Myocyte (in vitro differentiated cells): Measurements from ENCODE around the gene SLC39A1. TPM values are rescaled to one million over a fixed set of nuclear protein-coding genes. Genes with fewer than 3 reads are reported as not detected.

Source experiments
- DNase-seq: peaks from one replicate; pipeline ENCODE4 v3.0.0-alpha.2; 2012; ENCODE audit warnings: low read depth
- total RNA-seq: library from RNA; depleted of rRNA; stranded (reverse); fragments of >200 nt; gene quantifications from 2 replicates; pipeline ENCODE4 v1.2.3, GENCODE V29; 2014

The SLC39A1 gene
- total RNA-seq, 1 donor from 2014 or later = 69.9 TPM

DNA sequence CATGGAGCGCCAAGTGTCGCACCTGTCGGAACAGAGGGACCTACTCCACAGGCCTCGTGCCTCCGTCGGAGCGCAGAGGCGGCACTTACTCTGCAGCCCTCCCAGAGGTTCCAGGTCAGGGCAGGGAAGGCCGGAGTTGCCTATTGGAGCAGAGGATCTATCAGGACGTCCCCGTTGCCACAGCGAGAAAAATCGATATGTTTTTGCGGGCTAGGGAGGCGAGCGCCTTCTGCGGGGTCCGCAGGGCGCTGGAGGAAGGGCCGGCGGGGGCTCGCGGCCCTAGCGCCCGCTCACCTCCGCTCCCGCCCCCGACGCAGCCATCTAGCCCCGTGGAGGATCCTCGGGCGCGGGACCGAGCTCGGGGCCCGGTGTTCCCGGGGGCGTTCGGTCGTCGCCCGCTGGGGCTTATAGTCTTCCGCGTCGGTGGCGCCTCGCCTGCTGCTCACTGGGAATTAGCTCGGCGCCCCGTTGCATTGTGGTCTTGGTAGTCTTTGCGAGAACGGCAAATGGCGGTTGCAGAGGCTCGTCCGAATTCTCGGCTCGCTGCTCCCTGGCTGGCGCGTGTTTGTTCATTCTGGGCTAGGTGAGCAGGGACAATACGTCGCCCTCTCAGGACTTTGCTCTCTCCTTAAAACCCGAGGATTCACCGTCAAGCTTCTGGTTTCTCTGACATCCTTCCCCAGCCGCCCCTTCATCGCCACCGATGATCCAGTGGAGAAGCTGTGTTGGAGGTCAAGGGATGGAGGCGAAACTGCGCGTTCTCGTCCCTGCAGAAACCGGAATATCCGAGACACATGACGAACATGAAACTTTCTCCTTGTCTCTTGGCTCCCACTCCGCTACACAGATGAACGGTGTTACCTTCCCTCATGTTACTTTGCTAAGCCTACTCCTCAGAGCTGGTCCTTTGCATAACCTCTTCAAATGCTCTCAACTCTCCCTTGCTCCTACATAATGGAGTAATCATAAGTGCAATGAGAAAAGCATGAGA, 14.2 kb upstream of the SLC39A1 start, which contains the start of gene JTB:
JTB (minus strand) TSS at position 425 of the 991 bp plus-strand sequence; CDS start at position 3, 422 bp downstream.
- peak; percentile 89 for DNase-seq

DNA sequence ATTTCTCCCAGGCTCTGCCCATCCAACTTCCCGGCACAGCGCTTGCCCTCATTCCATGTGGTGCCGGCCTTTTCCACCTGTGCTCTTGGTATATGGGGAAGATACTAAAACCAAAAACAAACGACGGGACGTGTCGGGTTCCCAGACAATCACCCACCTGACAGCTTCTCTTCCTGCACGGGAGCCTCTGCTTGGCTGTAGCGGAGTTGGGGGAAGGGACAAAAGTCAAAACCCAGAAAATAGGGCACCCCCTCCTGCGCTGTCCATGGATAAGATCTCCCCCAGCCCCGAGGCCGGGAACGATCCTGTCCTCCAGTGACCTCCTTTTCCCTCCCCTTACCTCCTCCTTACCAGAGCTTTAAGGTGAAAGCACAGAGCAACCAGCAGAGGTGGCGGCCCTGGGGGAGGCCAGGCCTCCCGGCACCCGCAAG, 13.5 kb upstream of the SLC39A1 start:
- DNase-seq = peak; percentile 33

DNA sequence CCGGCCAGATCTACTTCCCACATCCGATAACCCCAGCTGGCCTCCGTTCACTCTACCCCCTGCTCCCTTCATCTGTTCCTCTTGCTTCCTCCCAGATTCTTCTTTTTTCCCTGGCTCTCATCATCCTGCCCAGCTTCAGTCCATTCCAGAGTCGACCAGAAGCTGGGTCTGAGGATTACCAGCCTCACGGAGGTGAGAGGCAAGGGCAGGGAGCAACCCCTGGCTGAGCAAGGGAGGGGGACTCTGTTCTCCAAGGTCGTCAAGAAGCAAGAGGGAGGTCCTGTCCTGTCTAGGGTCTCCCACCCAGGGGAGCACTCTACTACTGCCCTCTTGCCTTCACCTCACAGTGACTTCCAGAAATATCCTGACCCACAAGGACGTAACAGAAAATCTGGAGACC, 10.2 kb upstream of the SLC39A1 start:
- no peak for DNase-seq

DNA sequence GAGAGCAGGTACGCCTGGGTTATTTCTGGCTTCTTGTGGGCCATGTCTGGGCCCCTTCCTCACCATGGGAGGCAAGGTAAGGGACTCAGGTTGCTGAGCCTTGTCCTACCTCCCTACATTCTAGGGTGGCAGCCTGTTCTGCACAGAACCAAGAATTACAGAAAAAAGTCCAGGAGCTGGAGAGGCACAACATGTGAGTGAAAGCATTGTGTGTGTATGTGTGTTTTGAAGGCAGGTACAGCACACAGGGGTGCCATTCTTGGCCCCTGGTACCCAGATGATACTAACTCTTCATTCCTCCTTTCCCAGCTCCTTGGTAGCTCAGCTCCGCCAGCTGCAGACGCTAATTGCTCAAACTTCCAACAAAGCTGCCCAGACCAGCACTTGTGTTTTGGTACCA, 9.7 kb upstream of the SLC39A1 start:
- DNase-seq = no peak

DNA sequence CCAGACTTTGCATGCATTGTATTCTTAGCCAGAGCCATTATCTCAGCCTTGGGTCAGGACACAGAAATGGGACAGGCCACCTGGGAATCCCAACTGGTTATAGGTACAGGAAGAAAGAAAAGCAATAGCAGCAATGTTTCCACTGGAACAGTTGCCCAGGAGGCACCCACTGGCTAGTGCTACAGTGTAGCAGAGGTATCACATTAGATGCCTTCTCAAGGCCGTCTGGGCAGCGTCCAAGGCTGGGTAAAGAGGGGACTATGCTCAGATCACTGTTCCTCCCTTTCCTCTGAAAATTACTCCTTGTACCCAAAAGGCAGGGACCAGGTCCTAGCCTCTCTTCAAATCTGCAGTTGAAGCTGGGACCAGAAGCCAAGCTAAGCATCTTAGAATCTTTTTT, 7.0 kb upstream of the SLC39A1 start:
- no peak for DNase-seq

DNA sequence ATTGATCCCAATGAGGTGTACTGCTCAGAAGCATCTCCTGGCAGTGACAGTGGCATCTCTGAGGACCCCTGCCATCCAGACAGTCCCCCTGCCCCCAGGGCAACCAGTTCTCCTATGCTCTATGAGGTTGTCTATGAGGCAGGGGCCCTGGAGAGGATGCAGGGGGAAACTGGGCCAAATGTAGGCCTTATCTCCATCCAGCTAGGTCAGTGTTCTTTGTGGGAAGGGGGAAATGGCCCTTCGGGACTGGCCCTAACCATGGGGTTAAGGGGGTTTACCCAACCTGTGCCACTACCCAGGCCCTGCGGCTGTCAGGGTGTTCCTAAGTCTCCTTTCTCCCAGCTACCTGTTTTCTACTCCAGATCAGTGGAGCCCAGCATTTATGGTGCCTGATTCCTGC, 5.6 kb upstream of the SLC39A1 start:
- no peak for DNase-seq

DNA sequence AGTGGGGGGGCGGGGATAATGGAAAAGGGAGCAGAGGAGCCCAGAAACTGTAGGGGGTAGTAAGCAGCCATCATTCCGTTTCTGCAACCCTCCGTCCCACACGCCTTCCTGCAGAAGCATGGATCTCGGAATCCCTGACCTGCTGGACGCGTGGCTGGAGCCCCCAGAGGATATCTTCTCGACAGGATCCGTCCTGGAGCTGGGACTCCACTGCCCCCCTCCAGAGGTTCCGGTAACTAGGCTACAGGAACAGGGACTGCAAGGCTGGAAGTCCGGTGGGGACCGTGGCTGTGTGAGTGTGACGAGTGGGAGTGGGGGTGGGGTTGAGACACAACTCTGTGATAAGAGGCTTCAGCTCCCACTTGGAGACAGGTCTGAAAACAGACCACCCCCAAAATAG, 5.1 kb upstream of the SLC39A1 start:
- no peak for DNase-seq

DNA sequence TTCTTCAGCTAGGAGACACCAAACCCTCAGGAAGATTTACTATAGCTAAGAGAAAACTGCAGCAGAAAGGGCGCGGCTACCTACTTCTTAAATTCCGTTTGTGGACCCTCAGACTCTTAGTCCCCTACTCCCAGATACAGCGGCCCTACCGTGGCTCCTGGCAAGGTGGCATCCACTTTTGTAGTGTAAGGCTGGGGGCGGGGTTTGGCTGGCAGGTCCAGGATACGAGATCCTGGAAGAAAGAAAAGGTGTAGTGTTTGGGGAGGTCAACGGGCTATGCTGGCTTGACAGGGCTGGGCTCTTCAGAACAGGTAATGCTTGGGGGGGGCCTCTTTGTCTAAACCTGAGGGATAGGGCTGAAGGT, 4.6 kb upstream of the SLC39A1 start:
- DNase-seq = no peak

DNA sequence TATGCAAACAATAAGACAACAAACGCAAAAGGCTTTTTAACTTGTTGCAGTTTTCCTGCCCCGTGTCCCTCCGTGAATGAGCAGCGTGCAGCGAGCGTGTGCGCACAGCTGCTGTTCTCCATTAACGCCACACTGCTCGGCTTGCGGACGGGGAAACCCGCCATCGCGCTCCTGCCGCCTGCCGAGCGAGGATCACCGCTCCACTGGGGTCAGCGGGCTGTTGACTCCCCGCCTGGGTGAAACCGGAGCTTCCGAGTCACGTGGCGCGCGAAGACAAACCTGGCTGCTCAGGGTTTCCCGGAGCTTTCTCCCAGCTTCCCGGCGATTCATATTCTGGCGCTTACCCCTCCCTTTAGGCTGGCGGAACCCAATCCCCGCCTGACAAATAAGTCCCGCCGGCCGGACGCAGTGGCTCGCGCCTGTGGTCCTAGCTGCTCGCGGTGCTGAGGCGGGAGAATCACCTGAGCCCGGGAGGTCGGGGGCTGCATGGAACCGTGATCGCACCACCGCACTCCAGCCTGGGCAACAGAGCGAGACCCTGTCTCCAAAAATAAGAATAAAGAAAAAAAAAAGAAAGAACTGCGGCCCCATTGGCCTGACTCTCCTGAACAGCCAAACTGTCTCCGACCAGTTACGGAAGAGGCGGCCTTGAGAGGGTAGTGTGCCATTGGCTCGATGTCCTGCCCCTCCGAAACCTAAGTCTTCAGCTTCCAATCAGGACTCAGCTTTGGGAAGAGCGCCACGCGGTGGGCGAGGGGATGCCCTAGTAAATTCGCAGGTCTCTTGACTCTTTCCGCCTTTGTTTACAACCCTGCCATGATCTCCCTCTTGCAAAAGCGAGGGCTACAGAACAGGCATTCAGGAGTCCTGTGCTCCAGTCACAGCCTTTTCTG, 4.0 kb upstream of the SLC39A1 start, which contains the start of gene CREB3L4:
CREB3L4 (plus strand) TSS at position 796 of the 893 bp plus-strand sequence. CDS start 624 bp downstream, outside the sequence.
- DNase-seq = peak; percentile 98

DNA sequence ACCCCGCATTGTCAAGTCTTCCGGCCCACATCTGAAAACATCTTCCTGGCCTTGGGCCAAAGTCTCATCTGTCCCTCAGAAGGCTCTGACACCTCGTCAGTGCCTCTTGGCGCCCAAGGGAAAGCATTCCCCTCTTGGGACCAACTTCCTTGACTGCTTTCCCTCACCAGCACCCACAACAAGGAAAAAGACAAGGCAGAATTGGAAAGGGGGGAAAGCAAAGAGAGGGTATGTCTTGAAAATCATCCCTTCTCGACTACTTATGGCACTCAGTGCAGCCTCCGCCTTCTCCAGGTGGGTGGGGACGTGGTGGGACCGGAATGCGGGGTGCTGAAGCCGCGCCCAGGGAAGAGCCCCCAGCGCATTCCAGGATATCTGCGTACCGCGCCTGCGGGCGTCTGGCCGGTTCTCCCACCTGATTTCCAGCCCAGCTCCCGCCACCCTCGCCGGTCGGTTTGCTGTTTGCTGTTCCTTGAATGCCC, 554 bp upstream of the SLC39A1 start:
- DNase-seq = no peak

DNA sequence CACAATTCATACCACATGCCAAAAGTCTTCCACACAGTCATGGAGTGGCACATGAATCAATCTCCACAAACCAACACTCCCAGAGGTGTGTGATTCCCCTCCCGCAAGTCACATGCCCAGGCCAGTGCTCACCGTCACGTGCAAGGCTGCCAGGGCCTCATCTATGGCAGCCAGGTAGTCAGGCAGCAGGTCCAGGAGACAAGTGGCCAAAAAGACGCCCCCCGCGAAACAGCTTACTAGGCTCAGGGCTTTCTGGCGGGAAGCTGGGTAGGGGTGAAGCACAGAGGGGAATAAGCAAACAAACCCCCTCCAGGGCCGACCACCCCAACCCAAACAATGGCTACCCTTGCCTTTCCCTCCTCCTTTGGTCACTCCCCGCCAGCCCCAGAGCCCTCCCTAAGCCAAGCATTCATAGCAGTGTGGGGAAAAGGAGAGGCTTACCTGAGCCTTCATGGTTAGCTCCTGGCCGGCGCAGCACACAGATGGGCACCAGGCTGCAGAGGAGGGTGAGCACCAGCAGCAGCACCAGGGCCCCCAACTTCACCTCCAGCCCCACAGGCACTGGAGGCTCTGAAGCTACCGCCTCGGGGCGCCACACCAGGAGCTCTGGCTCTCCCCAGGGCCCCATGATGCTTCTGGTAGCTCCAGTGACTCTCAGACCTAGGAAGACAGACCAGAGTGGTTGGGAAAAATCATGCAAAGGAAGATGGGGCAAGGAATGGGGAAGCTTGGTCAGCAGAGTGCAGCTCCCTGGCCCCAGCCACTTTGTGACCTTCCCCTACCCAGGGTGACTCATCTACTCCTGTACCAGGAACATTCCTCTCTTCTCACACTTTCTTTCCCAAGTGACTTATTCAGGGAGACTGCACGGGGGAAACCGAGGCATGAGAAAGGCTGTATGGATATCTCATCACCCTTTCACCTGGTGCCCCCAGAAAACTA, 978 bp downstream of the SLC39A1 start:
- DNase-seq = peak; percentile 25

DNA sequence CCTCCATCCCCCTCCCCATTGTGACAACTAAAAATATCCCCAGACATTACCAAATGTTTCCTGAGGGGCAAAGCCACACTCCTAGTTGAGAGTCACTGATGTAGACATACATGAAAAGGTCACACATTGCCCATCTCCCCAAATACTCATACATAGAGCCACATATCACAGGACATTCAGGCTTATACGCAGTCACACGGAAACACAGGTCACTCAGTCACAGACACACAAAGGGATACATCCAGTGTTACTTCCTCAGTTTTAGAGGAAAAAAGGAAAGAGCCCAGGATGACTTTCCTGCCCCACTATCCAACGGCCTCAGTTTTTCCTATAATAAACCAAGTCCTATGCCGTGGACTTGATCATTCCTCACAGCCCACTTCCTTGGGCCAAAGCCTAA, 1.9 kb downstream of the SLC39A1 start:
- no peak for DNase-seq

DNA sequence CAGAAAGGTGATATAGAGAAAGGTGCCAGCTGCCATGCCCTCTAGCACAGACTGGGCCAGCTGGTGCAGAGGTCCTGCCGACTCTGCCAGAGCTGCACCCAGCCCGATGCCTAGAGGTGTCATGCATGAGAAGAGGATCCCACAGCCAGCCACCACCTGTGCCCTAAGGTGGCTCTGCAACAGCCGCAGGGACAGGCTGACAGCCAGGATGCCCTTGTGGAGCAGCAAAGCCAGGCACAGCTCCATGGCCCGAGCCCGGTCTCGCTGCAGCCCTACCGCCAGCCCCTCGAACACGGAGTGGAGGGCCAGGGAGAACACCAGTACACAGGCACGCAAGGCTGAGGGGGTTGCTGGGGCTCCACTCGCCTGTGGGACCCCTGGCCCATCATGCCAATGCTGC, 3.1 kb downstream of the SLC39A1 start:
- DNase-seq = no peak

DNA sequence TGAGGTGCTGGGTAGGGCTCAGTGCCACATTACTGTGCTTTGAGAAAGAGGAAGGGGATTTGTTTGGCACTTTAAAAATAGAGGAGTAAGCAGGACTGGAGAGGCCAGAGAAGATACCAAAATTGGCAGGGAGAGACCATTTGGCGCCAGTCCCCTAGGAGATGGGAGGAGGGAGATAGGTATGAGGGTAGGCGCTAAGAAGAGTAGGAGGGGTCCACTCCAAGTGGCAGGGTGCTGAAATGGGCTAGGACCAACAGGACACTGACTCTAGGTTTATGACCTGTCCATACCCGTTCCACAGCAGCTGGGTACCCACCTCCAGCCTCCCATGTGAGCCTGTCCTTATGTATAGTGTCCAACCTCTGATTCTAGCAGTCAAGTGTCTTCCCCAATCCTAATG, 3.9 kb downstream of the SLC39A1 start:
- no peak for DNase-seq

DNA sequence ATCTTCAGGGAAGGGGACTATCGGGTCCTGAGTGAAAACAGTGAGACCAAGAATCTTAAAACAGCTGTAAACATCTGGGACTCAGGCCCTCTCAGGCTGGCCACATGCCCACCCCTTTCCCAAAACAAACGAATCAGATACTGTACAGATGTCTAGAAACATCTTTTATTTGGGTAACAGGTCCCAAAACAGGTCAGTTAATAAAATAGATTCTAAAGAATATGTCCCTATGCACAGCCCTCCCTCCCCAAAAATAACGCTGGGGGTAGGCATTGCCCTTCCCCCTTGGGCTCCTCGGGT, 4.4 kb downstream of the SLC39A1 start:
- no peak for DNase-seq

DNA sequence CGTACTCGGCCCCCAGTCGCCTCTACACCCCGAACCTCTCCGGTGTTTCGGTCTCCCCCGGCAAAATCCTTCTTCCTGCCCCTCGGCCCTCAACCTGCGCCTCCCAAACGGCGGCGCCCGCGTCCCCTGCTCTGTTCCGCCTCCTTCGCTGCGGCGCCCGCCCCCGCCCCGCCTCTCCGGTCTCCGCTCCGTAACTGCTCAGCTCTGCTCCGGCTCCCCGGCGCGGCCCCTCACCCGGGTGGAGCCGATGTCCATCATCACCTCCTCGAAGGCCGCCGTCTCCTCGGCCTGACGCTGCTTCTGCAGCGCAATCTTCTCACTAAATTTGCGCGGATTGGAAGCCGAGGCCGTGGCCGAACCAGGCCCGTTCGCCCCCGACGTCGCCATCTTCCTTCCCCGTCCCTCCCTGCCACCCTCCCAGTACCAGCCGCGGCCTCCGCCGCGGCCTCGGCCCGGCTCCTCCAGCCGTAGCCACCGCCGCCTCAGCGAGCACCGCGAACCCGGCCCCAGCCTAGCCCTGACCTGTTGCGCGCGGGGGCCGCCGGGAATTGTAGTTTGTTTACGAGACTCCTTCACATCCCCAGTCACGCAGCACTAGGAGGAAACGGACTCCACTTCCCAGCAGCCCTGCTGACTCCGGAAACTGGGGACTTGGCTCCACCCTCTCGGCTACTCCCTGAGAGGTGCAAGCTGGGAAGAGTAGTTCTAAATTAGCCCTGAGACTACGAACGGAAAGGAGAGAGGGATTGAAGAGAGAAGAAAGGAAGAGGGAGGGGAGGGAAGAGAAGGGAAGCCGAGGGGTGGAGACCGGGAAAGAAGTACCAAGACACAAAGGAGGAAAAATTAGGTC, 5.0 kb downstream of the SLC39A1 start, which contains the start of gene CRTC2:
CRTC2 (minus strand) TSS at position 502 of the 850 bp plus-strand sequence; CDS start at position 387, 115 bp downstream.
- DNase-seq = peak; percentile 99

DNA sequence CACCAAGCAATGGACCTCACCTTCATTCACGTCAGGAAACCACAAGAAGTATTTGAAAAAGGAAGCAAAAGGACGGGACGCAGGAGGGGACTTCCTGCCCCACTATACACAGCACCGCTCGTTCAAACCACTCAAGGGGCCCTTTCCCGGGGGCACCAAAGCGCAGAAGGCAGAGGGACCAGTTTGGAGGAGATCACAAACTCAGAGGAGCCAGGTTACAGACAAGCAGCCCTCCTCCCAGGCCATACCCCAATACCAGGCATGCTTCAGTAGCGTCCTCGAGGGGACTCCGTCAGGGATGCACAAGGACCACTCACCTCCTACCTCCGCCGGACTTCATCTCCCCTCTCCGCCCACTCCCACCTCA, 5.6 kb downstream of the SLC39A1 start:
- no peak for DNase-seq

DNA sequence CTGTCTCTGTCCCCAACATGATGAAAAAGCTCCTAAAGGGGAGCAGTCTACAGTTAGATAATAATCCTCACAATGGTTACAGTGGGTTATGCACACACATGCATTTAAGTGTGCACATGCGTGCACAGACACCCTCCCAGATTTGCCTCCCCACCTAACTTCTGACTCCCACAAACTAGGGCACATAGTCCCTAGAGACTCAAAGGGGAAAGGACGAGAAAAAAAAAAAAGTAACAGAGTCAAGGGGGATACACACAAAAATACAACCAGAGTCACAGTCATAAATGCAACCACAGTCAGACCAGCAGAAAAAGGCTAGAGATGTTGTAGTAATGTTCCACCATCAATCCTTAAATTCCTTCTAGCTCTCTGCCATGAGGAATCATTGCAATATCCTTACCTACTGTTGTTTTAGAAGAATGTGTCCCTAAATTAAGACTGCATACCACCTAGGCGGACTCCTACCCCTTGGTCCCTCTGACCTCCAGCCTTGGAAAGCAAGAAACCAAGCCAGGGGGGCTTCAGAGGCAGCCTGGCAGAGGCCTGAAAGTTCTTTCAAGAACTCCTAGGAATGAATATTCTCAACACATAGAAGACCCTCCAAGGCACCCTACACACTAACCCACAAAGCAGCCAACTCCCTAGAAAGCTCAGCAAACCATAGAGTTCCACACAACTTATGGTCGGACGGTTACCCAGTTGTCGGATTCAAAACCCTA, 6.2 kb downstream of the SLC39A1 start:
- DNase-seq = no peak

DNA sequence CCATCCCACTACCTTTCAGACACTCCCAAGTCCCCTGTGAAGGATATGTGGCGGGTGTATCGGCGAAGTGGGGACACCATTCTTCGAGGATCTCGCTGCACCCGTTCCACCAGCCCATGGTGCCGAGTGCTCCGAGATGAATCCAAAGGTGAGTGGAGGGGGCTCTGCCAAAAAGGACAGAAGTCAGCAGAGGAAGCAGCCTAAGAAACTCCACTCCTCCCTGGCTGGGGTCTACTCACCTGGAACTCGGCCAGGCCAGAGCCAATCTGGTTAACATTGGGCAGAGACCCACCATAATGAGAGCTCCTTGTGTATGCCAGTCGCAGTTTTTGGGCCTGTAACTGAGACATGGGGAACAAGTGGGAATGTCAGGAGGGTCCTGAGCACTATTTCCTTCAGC, 8.5 kb downstream of the SLC39A1 start:
- no peak for DNase-seq
